HL-60 (cell line): ENCODE results near the gene WWOX.

ENCODE experiments used
- DNase-seq, 2 experiments: peaks; one replicate each; pipeline ENCODE4 v3.0.0-alpha.2; 2010 to 2020; ENCODE audit warnings: low read depth in 1 of 2, low spot score in 1 of 2
- H3K27ac ChIP-seq: fragments of 250-450 bp; sonication (Bioruptor Pico); replicated peaks from 2 replicates; pipeline ENCODE4 v1.5.1; 2020; ENCODE audit warnings: mild to moderate bottlenecking, moderate library complexity
- H3K27me3 ChIP-seq: fragments of 250-450 bp; sonication (Bioruptor Pico); 2 replicates; pipeline ENCODE4 v1.5.1; 2021; ENCODE audit warnings: mild to moderate bottlenecking, moderate library complexity; ENCODE audit not compliant: insufficient read depth, poor library complexity, severe bottlenecking
- H3K4me3 ChIP-seq: replicated peaks from 2 replicates; pipeline ENCODE4 v1.5.1; 2011; ENCODE audit warnings: mild to moderate bottlenecking, control low read depth, low read length; ENCODE audit not compliant: insufficient read depth
- CTCF ChIP-seq: IDR thresholded peaks from one replicate; pipeline ENCODE4 v1.5.1; 2011; ENCODE audit warnings: low read length, control low read depth, inconsistent platforms; ENCODE audit not compliant: insufficient read depth
- GABPA ChIP-seq: IDR thresholded peaks from 2 replicates; pipeline ENCODE4 v1.6.1; 2012; ENCODE audit warnings: low read depth
- POLR2AphosphoS5 ChIP-seq: IDR thresholded peaks from 2 replicates; pipeline ENCODE4 v1.6.1; 2012; ENCODE audit warnings: low read depth
- REST ChIP-seq: IDR thresholded peaks from 2 replicates; pipeline ENCODE4 v1.6.1; 2012; ENCODE audit warnings: low read depth; ENCODE audit not compliant: insufficient replicate concordance
- SPI1 ChIP-seq: IDR thresholded peaks from 2 replicates; pipeline ENCODE4 v1.6.1; 2012; ENCODE audit warnings: low read depth, mild to moderate bottlenecking, borderline replicate concordance

WWOX gene

DNA sequence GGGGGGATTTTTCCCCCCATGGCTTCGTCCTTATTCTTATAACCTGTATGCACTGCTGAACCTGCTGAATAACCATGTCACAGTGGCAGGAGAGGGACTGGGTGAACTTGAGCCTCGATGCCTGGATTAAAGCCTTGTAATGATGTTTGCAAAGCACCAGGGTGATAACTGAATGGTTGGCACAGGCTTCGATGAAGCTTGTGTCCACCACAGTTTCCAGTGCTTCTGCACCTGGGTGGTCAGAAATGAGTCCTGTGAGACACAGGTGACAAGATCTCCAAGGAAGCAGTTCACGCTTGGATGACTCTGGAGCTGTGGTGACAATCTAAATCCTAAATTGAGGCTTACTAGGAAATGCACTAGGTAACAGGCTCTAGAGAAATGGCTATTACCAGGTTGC, 771.8 kb downstream of the WWOX start:
- TF ChIP-seq SPI1 (no peak), POLR2AphosphoS5 (no peak), GABPA (no peak), REST (no peak), CTCF (no peak)
- Histone ChIP-seq H3K27me3 (no peaks in the 10 kb centered on the region), H3K4me3 (no peak overlapping the region), H3K27ac (no peak overlapping the region)
- no peak for DNase-seq

DNA sequence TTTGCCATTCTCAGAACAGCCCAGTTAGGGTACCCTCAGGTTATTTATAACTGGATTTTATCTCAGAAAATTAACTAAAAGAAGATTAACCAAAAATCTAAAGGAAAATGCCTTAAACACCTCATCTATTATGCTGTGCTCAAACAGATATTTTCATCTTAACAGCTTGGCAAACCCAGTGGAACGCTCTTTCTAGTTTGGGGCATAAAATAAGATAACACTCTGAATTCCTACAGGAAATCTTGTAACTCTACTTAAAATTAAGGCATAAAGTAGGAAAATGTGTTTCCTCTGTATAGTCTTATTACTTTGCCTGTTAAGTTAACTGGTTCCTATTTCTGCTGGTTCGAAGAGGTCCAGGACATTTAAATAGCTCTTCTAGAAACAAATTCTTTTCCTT, 777.2 kb downstream of the WWOX start:
- no peaks in the 10 kb centered on the region for H3K27me3 ChIP-seq
- no peak for TF ChIP-seq CTCF
- TF ChIP-seq POLR2AphosphoS5 = no peak
- TF ChIP-seq REST = no peak
- TF ChIP-seq SPI1 = no peak
- no peak for TF ChIP-seq GABPA

DNA sequence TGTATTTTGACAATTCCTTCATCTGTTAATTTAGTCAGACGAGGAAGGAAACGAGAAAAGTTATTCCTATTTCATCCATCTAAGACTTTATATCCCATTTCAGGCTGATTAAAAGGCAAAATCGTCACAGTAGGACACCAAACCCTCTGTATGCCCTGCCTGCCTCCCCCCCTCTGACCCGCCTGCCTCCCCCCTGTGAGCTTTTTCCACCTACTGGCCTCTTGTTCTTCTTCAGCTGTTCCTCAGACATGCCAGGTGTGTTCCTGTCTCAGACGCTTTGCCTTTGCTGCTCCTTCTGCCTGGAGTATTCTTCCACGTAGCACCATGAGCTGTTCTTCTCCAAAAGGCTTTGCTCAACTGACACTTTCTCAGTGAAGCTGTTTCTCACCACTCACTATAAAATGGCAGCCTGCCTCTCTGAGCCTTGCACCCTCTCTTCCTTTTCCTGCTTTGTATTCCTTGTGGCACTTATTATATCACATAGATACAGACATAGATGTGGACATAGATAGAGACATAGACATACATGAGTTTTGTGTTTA, 777.7 kb downstream of the WWOX start:
- no peak for TF ChIP-seq CTCF
- TF ChIP-seq GABPA = no peak
- TF ChIP-seq REST = no peak
- no peak for TF ChIP-seq POLR2AphosphoS5
- TF ChIP-seq SPI1 = no peak
- no peak overlapping the region for H3K27ac ChIP-seq
- DNase-seq = no peak
- no peaks in the 10 kb centered on the region for H3K27me3 ChIP-seq
- H3K4me3 ChIP-seq = no peak overlapping the region

More for the DNA sequence above, 777.2 kb downstream of the WWOX start:
- no peak for DNase-seq
- Histone ChIP-seq H3K27ac (no peak overlapping the region), H3K4me3 (no peak overlapping the region)
